Measurements from ENCODE around the gene PRCP.
"Not testable (repeated sequence)": the region's sequence is repeated elsewhere in the genome, so short reads cannot be mapped to it uniquely, and the experiment has no call there.

The PRCP gene

GRCh38 chr11:82872377-82873150 lies 27.7 kb downstream of the PRCP start:
- DNase-seq (ENCODE audit: low read depth, low spot score) = no peak

- DNase-seq (ENCODE audit: low read depth, low spot score) = no peak
Observed at GRCh38 chr11:82871646-82872045, 28.6 kb downstream of the PRCP start.

GRCh38 chr11:82869657-82870056 lies 30.6 kb downstream of the PRCP start:
- no peak for DNase-seq (ENCODE audit: low read depth, low spot score)

GRCh38 chr11:82867495-82868082 lies 32.6 kb downstream of the PRCP start:
- DNase-seq (ENCODE audit: low read depth, low spot score) = peak; percentile 69

- DNase-seq (ENCODE audit: low read depth, low spot score) = no peak
Observed at GRCh38 chr11:82865841-82866240, 34.4 kb downstream of the PRCP start.

GRCh38 chr11:82864268-82864667 lies 36.0 kb downstream of the PRCP start:
- no peak for DNase-seq (ENCODE audit: low read depth, low spot score)

- DNase-seq (ENCODE audit: low read depth, low spot score) = no peak
Observed at GRCh38 chr11:82863209-82863608, 37.0 kb downstream of the PRCP start.

GRCh38 chr11:82862379-82862778 lies 37.9 kb downstream of the PRCP start:
- DNase-seq (ENCODE audit: low read depth, low spot score) = no peak

GRCh38 chr11:82859750-82860149 lies 40.5 kb downstream of the PRCP start:
- no peak for DNase-seq (ENCODE audit: low read depth, low spot score)

GRCh38 chr11:82858556-82859091 lies 41.6 kb downstream of the PRCP start:
- no peak for DNase-seq (ENCODE audit: low read depth, low spot score)

- DNase-seq (ENCODE audit: low read depth, low spot score) = no peak
Observed at GRCh38 chr11:82858133-82858532, 42.1 kb downstream of the PRCP start.

GRCh38 chr11:82857145-82857544 lies 43.1 kb downstream of the PRCP start:
- no peak for DNase-seq (ENCODE audit: low read depth, low spot score)

GRCh38 chr11:82855616-82856015 lies 44.6 kb downstream of the PRCP start:
- DNase-seq (ENCODE audit: low read depth, low spot score) = no peak

- DNase-seq (ENCODE audit: low read depth, low spot score) = not testable (repeated sequence)
Observed at GRCh38 chr11:82854916-82855315, 45.3 kb downstream of the PRCP start.

GRCh38 chr11:82854242-82854641 lies 46.0 kb downstream of the PRCP start:
- DNase-seq (ENCODE audit: low read depth, low spot score) = no peak

GRCh38 chr11:82848829-82849228 lies 51.4 kb downstream of the PRCP start:
- DNase-seq (ENCODE audit: low read depth, low spot score) = no peak

GRCh38 chr11:82845356-82846353 lies 54.6 kb downstream of the PRCP start:
- no peak for DNase-seq (ENCODE audit: low read depth, low spot score)

- no peak for DNase-seq (ENCODE audit: low read depth, low spot score)
Observed at GRCh38 chr11:82843057-82843795, 57.0 kb downstream of the PRCP start.

GRCh38 chr11:82842019-82842418 lies 58.2 kb downstream of the PRCP start:
- no peak for DNase-seq (ENCODE audit: low read depth, low spot score)

GRCh38 chr11:82837650-82838049 lies 62.6 kb downstream of the PRCP start:
- no peak for DNase-seq (ENCODE audit: low read depth, low spot score)

- DNase-seq (ENCODE audit: low read depth, low spot score) = no peak
Observed at GRCh38 chr11:82832983-82833382, 67.2 kb downstream of the PRCP start.
